ENCODE measurements around the gene GSTK1.

DNA sequence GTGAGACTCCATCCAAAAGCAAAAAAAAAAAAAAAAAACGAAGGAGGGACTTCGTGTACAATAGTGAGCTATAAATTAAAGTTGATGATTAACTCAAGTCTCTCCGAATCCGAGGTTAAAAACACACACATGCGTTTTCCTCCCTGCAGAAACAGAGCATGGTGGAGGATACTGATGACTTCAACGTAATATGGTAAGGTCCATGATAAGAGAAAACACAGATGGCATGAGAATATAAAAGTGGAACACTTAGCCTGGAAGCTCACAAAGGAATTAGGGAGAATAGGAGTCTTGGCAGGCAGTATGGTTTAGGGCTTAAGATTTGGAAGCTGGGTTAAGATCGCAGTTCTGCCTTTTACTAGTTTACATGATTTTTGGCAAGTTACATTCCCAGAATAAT lies 20.1 kb upstream of the GSTK1 start:
- TF ChIP-seq, protein P1, sequence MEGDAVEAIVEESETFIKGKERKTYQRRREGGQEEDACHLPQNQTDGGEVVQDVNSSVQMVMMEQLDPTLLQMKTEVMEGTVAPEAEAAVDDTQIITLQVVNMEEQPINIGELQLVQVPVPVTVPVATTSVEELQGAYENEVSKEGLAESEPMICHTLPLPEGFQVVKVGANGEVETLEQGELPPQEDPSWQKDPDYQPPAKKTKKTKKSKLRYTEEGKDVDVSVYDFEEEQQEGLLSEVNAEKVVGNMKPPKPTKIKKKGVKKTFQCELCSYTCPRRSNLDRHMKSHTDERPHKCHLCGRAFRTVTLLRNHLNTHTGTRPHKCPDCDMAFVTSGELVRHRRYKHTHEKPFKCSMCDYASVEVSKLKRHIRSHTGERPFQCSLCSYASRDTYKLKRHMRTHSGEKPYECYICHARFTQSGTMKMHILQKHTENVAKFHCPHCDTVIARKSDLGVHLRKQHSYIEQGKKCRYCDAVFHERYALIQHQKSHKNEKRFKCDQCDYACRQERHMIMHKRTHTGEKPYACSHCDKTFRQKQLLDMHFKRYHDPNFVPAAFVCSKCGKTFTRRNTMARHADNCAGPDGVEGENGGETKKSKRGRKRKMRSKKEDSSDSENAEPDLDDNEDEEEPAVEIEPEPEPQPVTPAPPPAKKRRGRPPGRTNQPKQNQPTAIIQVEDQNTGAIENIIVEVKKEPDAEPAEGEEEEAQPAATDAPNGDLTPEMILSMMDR (IDR thresholded peaks at IDR 0.05; ENCODE audit: insufficient read depth, low read length), result no peak
- no peak for TF ChIP-seq POLR2AphosphoS5 (IDR thresholded peaks at IDR 0.05; ENCODE audit: low read depth)
- TF ChIP-seq SPI1 (IDR thresholded peaks at IDR 0.05; ENCODE audit: borderline replicate concordance, low read depth), result no peak
- TF ChIP-seq REST (IDR thresholded peaks at IDR 0.05; ENCODE audit: insufficient replicate concordance, low read depth), result no peak
- TF ChIP-seq GABPA (IDR thresholded peaks at IDR 0.05; ENCODE audit: low read depth), result no peak
